ENCODE measurements around the gene TBC1D2B. TPM values are rescaled to one million over a fixed set of nuclear protein-coding genes. Genes with fewer than 3 reads are reported as not detected.
A peak's percentile ranks its signal among the peaks of the same experiment; 100 is the strongest.

The TBC1D2B gene
- total and polyA plus RNA-seq, 2 of the 4 experiments (the other 2 are of a cell fraction), result 17.7 to 28.3 TPM

DNA sequence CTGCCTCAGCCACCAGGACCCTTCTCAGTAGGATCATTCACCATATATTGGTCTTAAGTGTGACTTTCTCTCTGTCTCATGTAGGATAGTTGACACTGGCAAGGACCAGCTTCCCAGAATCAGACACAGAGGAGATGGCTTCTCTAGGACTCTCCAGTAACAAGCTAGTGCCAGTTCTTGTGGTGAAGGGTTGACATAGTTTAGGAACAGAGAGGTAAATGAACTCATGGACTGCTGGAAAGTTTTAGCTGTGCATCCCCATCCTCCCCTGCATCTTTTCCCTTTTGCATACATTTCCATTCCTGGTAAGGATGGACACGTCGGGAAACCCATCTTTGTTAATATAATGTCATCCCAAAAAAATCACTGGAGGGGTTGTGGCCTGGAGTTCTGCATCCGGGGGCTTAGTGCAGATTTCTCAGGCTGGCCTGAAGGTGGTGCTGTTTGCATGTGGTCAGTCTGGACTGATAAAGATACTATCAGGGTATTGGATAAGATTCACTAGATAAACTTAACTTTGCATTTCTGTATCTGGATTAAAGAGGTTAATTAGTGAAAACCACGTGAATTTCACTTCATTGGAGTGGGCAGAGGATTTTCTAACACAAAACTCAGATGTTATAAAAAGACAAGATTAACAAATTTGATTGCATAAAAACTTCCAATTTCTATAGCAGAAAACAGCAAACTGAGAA lies 110.8 kb downstream of the TBC1D2B start:
- Histone ChIP-seq H2AK9ac (replicated peaks; ENCODE audit: low read depth, low read length, poor library complexity) (no peak overlapping the region), H2AK5ac (ENCODE audit: low read depth, low read length) (no peak overlapping the region), H3K9ac (ENCODE audit: low read depth, low read length) (no peak overlapping the region), H3K4me2 (ENCODE audit: low read depth, low read length) (no peak overlapping the region), H4K91ac (ENCODE audit: insufficient read depth, low read depth, low read length) (no peak overlapping the region), H3K9me1 (ENCODE audit: insufficient read depth, low read length) (no peaks in the 10 kb centered on the region), H2BK120ac (ENCODE audit: low read depth, low read length) (no peak overlapping the region), H4K5ac (ENCODE audit: low read depth, low read length) (no peak overlapping the region), H3K9me3 (ENCODE audit: control insufficient read depth, insufficient read depth, low read length) (peaks cover 3% of the 10 kb centered on the region), H3K23ac (ENCODE audit: low read depth, low read length) (no peak overlapping the region), H2BK20ac (ENCODE audit: low read depth, low read length) (no peak overlapping the region), H4K8ac (ENCODE audit: low read depth in 2 of 2, low read length in 2 of 2) (no peak overlapping the region), H3K4me1 (ENCODE audit: control insufficient read depth, insufficient read depth, low read length) (no peaks in the 10 kb centered on the region), H3K18ac (ENCODE audit: low read depth, low read length) (no peak overlapping the region), H2BK15ac (ENCODE audit: low read depth, low read length) (no peak overlapping the region), H3K14ac (replicated peaks; ENCODE audit: low read depth, low read length) (no peak overlapping the region), H4K20me1 (ENCODE audit: insufficient read depth, low read length) (no peaks in the 10 kb centered on the region), H3K56ac (ENCODE audit: extremely low read depth, insufficient read depth, low read length) (no peak overlapping the region), H3K4me3 (ENCODE audit: insufficient read depth, low read depth, low read length) (no peak overlapping the region), H2BK5ac (ENCODE audit: low read depth, low read length, poor library complexity, severe bottlenecking) (no peak overlapping the region), H2AFZ (replicated peaks; ENCODE audit: low read length, poor library complexity) (no peak overlapping the region), H3K27me3 (ENCODE audit: control insufficient read depth, insufficient read depth, low read length) (peaks cover 21% of the 10 kb centered on the region), H3K36me3 (ENCODE audit: control insufficient read depth, insufficient read depth, low read length) (no peaks in the 10 kb centered on the region), H3K4ac (ENCODE audit: low read depth, low read length) (no peak overlapping the region), H3K27ac (ENCODE audit: insufficient read depth, low read length) (no peak overlapping the region), H3K79me1 (ENCODE audit: low read depth in 1 of 2, low read length in 2 of 2) (no peaks in the 10 kb centered on the region)
- dilution Hi-C loops (cut with HindIII; ENCODE audit: low sequenced_read_pairs, unreplicated experiment) (no loop called here), intact Hi-C loops (cut with micrococcal nuclease) (loop anchor here (1.0 kb wide), 1 partner anchor 142 kb away; no protein-coding TSS in a partner anchor), in situ Hi-C loops (cut with MboI; ENCODE audit: low sequenced_read_pairs) (loop anchor here (5.0 to 25.0 kb wide), 2 partner anchors 141 to 471 kb away; partner anchors contain the start of gene IREB2)
- TF ChIP-seq RAD21 (IDR thresholded peaks at IDR 0.05; ENCODE audit: low read length), result peak; percentile 90
- TF ChIP-seq MAZ (IDR thresholded peaks at IDR 0.05; ENCODE audit: borderline replicate concordance, low read depth, low read length), result 0 out of 2 replicates have a peak, but pooled peaks have one; percentile 35
- peak; percentile 70 for TF ChIP-seq SMC3 (IDR thresholded peaks at IDR 0.05; ENCODE audit: low read depth, low read length)
- no peak for TF ChIP-seq POLR2A (IDR thresholded peaks at IDR 0.05; ENCODE audit: low read depth, low read length)
- TF ChIP-seq, protein P1, sequence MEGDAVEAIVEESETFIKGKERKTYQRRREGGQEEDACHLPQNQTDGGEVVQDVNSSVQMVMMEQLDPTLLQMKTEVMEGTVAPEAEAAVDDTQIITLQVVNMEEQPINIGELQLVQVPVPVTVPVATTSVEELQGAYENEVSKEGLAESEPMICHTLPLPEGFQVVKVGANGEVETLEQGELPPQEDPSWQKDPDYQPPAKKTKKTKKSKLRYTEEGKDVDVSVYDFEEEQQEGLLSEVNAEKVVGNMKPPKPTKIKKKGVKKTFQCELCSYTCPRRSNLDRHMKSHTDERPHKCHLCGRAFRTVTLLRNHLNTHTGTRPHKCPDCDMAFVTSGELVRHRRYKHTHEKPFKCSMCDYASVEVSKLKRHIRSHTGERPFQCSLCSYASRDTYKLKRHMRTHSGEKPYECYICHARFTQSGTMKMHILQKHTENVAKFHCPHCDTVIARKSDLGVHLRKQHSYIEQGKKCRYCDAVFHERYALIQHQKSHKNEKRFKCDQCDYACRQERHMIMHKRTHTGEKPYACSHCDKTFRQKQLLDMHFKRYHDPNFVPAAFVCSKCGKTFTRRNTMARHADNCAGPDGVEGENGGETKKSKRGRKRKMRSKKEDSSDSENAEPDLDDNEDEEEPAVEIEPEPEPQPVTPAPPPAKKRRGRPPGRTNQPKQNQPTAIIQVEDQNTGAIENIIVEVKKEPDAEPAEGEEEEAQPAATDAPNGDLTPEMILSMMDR (conservative IDR thresholded peaks at IDR 0.05; ENCODE audit: low read depth, low read length), result peak; percentile 93
- BruUV-seq (replicated peaks), result no TSS peak
- ATAC-seq (ENCODE audit: low read depth) (peak; percentile 96), DNase-seq (peak; percentile 62)
- ChIA-PET POLR2A (ENCODE audit: unreplicated experiment) (no interaction called here), CTCF (interaction anchor here (0.6 to 2.3 kb wide), 8 partner anchors 38 to 276 kb away, joined by 3 to 27 read pairs (median 6); no protein-coding TSS in a partner anchor)
- no CpG with 5 or more reads among the region's 4 CpGs for WGBS, 2 experiments (ENCODE audit: extremely low coverage in 2 of 2, insufficient read length in 1 of 2)

Measured in IMR-90 (cell line).